GM04504 (cell line): Measurements from ENCODE around the gene IFNA16.
"Not testable (repeated sequence)": the region's sequence is repeated elsewhere in the genome, so short reads cannot be mapped to it uniquely, and the experiment has no call there.

Experiments
- DNase-seq: peaks from one replicate; pipeline ENCODE4 v3.0.0-alpha.2; 2012; ENCODE audit warnings: low read depth

Gene IFNA16

DNA sequence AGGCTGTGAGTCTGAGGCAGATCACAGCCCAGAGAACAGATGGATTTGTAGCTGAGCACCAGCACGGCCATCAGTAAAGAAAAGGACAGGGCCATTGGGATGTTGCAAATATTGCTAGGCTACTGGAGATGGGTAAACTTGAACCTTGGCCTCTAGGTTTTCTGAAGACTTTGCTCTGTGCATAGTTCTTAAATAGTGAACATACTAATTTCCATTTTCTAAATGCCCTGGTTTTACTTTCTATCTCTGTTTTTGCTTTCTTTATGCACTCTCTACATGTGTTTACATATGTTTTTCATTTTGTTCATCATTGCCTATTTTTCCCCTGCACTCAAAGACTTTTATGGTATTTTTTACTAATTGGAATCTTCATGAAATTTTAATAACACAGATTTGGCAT, at the start of gene IFNA16:
TSS of gene IFNA16 (minus strand) at position 101 of the 400 bp plus-strand sequence. CDS start at position 95, 6 bp downstream.
- not testable (repeated sequence) for DNase-seq

DNA sequence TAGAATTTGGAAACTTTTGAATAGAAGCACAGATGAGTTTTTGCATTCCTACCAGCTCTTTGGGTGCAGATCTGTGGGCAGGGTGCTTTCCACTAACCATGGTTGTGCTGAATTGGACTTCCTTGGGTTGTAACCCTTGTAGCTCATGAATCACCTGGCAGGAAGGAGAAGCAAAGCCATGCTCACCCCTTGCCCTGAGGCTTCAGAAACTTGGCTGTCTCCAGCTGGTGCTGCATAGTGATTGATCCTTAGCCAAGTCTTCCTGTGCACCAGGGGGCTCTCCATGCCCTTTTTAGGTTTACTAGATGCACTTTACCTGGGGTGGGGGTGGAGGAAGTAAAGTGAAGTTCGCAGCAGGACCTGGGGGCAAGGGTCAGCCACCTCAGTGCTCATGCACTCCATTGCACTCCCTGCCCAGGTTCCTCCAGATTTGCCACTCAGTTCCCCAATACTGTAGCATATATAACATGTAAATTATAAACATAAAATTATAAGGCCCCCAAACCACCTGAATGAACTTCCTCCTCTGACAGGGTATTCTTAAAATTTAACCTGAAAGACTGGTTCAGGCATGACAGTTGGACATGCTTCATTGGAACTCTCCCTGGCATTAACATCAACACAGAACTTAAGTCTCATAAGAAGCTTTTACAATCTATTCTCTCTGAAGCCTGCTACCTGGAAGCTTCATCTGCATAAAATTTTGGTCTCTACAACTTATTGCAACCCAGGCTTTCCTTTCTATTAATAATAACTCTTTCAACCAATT, 48.5 kb upstream of the IFNA16 start:
- DNase-seq, result no peak

DNA sequence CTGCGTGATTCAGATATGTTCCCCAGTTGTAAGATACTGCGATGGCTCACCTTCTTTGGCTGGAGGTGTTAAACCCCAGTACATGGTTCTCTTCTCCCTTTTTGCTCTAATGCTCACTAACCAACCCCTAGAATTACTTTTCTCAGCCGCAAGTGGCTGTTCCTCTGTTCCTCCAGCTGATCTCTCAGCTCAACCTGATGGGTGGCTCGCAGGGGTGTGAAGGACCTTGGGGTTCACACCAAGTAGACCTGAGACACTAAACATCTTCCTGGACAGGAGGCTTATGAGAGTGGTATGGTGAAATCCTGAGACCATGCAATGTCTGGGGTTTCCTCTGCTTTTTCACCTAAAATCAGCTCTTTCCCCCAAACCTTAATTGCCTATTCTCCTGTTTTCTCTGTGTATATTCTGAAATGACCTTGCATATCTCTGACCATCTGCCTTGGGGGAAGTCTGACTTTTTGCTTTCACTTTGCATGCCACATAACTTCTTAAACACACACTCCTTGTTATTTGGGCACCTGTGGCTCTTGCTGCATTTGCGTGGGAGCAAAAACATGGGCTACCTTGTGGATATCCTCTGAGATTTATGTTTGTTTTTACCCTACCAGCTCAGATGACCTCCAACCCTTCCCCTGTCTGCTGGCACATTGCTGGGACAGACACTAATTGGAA, 38.6 kb upstream of the IFNA16 start:
- no peak for DNase-seq

DNA sequence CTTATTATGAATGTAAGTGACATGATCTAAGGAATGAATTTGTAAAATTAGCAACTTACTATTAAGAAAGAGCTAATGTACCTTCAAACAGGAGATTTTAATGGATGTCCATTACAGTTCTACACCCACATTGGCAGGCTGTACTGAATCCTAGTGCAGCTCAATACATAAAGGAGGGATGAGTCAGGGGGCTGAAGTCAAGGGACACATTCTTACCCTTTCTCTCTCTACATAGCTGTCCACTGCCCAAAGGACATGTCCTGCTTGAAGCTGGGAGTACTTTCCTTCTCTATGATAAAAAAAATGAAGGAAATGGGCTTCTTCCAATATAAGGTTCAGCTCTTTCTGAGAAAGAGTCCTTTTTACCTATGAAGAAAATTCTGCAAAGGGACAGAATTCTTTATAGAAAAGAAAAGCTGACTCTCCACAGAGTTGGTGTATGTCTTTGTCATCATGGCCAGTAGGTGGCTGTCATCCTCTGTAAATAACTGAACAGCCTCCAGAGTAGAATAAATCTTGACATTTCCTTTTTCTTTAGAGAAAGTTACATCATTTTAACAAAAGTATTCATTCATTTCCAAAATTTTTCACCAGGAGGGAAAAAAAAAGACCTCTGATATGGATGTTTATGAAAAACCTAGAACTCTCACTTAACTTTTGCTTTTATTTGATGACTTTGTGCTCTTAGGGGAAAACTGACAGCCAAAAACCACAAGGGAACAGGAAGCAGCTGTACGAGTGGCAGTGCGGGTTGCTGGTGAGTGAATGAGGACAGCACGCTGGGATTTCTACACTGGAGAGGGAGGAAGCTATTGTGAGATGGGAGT, 35.8 kb upstream of the IFNA16 start:
- peak; percentile 6 for DNase-seq

DNA sequence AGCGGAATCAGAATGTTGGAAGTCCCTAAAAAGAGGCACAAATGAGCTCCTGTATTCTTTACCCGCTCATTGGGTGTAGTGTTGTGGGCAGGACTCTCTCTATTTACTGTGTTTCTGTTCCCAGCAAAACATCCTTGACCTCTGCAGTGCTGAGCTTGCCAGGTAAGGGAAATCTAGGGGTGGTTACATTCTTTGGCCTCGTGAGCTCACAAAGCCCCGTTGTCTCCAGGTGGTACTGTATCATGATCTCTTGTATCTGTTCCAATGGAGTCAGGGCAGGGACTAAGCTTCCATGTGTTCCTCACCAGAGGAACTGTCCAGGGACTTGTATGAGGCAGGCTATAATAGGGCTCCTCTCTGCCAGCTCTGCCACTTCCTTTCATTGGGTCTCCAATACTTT, 34.5 kb upstream of the IFNA16 start:
- DNase-seq, result no peak

DNA sequence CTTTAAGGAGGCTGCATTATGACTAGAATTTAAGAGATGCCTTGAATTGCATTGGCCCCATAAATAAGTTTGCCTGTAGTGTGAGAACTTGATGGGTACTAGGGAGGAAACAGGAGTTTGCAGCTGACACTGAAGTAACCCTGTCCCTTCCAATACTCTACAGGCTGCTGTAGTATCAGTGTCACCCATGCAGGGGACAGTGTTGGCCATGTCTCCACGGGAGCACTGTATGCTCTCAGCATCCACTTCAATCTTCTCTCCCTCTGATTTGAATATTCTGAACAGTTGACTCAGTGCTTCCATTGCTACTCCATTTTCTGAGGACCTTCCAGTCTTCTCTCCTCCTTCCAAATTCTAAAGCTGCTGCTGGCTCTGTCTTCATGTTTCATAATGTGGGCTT, 34.1 kb upstream of the IFNA16 start:
- DNase-seq, result no peak

DNA sequence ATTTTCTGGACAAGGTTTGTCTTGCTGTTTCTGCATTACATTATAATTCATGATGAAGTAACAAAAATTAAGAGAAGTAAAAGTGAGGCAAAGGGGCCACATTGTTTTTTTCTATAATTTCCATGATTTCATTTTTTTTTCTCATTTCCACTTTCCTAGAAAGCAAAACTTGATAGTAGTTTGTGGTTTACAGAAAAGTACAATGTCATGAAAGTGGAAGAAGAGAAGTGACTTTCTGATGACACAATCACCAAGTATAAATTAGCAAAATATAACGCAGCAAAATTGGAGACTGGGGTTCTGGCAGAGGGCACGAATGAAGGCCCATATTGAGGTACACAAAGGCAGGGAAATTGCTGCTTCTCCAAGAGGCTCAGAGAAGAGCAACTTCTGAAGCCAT, 27.7 kb upstream of the IFNA16 start:
- DNase-seq, result no peak

DNA sequence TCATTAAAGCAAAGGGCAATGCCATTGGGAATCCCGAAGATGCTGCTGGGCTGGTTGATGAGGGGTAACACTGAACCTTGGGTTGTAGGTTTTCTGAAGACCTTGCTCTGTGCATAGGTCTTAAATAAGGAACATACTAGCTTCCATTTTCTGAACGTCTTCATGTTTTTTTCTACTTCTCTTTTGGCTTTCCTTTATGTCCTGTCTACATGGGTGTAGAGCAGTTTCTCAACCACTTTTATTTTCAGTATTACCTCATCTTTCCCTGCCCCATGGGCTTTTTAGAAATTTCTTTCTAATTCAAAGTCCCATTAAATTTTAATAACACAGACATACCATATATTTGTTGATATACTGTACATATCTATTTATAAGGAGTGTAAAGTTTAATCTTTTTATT, 22.8 kb upstream of the IFNA16 start, which contains the start of gene IFNA14:
TSS of gene IFNA14 (minus strand) at position 95 of the 400 bp plus-strand sequence. CDS start at position 25, 70 bp downstream.
- DNase-seq, result no peak

DNA sequence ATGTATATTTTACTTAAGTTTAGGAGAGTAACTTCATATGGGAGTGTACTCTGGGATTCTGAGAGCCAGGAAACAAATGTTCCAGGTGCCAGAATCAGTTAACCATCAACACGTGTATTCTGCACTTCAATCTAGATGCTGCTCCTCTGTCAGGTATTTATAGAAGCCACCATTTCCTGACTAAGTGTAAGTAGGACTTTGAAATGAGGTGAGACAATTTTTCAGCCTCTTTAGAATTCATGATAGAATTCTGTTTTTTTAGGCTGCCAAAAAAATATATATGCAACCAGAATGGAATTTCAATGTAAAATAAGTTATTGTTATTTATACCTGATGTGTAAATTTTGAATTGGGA, 19.2 kb upstream of the IFNA16 start:
- DNase-seq, result not testable (repeated sequence)

DNA sequence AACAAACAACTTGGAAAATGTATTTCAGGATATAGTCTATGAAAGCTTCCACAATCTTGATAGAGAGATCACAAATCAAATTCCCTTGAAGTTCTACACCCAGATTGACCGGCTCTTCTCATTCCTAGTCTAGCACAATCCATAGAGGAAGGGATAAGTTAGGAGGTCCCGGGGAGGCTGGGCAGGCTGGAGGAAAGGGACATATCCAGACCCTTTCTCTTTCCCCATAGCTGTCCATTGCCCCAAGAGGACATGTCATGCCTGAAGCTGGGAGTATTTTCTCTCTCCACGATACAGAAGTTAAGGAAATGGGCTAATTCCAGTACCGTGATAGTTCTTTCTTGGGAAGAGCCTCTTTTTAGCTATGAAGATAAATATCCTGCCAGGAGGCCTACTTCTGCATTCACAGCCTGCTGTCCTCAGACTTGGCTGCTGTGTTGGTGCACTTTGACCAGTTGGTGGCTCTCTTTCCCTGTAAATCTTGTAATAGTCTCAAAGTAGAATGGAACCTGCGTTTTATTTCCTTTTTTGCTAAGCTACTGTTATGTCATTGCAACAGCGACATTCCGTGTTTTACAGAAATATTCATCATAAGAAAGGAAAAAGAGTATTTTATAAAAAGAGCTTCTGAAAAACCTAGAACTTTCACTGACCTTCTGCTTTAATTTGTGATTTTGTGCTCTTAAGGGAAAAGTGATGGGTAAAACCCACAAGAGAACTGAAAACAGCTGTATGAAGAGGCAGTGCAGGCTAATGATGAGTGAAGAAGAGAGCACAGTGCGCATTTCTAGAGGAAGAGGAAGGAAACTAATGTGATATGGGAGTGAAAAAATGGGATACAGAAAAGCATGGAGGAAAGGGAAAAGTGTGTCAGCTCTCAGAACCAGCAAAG, 18.6 kb upstream of the IFNA16 start:
- DNase-seq, result peak; percentile 16

DNA sequence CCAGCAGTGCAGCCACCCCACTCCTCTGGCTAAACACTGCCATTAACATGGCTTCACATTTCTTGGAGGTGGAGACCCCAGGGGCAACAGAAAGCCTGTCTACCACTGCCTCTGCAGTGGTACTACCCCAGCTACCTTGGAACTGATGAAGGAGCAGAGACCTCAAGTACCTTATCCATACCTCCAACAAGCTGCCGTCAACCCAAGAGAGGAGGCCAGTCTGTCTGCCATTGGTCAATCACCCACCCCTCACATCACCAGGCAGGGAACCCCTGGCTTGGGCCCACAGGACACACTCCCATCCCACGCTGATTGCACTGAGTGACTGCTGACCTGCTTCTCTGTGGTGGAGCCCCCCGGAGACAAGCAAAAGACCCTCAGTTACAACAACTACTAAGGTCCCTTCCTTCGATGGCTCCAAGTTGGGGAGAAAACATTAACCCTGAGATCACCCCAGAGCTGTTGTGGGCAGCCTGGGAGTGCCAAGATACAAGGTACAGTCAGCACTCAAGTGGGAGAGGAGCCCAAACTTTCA, 17.1 kb upstream of the IFNA16 start:
- DNase-seq, result no peak

DNA sequence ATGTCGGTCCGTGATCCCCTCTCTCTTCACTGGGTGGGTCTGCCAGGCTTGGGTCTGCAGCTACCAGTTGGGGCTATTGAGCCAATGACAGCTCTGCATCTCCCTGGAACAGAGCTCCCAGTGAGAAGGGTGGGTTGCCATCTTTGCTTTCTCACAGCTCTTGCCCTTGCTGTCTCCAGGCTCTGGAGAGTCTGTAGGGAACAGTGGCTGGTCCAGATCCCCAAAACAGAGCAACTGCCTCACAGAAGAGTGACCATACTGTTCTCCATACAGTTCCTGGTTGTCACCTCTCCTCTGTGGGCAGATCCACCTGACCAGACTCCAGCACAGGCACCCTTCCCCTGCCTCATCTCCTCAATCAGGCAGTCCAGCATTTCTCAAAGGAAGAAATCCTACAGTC, 16.1 kb upstream of the IFNA16 start:
- DNase-seq, result no peak

DNA sequence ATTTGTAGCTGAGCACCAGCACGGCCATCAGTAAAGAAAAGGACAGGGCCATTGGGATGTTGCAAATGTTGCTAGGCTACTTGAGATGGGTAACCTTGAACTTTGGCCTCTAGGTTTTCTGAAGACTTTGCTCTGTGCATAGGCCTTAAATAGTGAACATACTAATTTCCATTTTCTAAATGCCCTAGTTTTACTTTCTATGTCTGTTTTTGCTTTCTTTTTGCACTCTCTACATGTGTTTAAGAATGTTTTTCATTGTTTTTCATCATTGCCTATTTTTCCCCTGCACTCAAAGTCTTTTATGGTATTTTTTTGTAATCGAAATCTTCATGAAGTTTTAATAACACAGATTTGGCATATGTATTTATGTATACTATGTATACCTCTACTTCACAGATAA, 11.0 kb upstream of the IFNA16 start, which contains the start of gene IFNA17:
TSS of gene IFNA17 (minus strand) at position 101 of the 400 bp plus-strand sequence. CDS start at position 52, 49 bp downstream.
- no peak for DNase-seq

DNA sequence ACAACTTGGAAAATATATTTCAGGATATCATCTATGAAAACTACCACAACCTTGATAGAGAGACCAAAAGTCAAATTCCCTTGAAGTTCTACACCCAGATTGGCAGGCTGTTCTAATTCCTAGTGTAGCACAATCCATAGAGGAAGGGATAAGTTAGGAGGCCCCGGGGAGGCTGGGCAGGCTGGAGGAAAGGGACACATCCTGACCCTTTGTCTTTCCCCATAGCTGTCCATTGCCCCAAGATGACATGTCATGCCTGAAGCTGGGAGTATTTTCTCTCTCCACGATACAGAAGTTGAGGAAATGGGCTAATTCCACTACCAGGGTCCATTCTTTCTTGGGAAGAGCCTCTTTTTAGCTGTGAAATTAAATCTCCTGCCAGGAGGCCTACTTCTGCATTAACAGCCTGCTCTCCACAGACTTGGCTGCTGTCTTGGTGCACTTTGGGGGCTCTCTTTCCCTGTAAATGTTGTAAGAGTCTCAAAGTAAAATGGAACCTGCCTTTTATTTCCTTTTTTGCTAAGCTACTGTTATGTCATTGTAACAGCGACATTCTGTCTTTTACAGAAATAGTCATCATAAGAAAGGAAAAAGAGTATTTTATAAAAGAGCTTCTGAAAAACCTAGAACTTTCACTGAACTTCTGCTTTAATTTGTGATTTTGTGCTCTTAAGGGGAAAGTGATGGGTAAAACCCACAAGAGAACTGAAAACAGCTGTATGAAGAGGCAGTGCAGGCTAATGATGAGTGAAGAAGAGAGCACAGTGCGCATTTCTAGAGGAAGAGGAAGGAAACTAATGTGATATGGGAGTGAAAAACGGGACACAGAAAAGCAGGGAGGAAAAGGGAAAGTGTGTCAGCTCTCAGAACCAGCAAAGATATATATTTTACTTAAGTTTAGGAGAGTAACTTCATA, 3.4 kb downstream of the IFNA16 start:
- not testable (repeated sequence) for DNase-seq

DNA sequence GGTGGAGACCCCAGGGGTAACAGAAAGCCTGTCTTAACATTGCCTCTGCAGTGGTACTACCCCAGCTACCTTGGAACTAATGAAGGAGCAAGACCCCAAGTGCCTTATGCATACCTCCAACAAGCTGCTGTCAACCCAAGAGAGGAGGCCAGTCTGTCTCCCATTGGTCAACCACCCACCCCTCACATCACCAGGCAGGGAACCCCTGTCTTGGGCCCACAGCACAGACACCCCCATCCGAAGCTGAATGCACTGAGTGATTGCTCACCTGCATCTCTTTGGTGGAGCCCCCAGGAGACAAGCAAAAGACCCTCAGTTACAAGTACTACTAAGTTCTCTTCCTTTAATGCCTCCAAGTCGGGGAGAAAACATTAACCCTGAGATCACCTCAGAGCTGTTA, 5.0 kb downstream of the IFNA16 start:
- not testable (repeated sequence) for DNase-seq

DNA sequence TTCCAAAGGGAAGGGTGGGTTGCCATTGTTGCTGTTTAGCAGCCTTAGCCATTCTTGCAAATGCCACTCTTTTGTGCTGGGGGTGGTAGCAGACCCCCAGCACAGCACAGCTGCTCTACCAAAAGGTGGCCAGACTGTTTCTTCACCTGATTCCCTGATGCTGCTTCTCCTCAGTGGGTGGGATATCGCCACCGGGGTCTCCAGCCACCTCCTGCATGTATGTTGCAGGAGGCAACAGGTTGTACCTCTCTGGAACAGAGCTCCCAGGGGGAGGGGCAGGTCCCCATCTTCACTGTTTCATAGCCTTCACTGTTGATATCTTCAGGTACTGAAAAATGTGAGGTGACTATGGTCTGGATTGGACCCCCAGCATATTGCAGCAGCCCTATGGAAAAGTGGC, 6.3 kb downstream of the IFNA16 start:
- not testable (repeated sequence) for DNase-seq

DNA sequence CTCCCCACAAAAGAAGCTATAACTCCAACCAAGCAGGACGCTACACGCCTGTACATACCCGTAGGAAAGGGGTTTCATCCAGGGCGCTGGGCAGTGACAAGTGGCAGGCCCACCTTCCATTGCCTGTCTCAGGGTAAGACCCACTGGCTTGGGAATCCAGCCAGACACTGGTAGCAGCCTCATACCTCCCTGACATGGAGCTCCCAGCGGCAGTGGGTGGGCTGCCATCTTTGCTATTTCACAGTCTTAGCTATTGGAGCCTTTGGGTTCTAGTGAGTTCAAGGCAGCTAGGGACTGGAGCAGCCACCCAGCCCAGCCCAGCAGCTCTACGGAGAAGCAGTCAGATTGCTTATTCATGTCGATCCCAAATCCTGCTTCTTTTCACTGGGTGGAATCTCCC, 6.8 kb downstream of the IFNA16 start:
- no peak for DNase-seq

DNA sequence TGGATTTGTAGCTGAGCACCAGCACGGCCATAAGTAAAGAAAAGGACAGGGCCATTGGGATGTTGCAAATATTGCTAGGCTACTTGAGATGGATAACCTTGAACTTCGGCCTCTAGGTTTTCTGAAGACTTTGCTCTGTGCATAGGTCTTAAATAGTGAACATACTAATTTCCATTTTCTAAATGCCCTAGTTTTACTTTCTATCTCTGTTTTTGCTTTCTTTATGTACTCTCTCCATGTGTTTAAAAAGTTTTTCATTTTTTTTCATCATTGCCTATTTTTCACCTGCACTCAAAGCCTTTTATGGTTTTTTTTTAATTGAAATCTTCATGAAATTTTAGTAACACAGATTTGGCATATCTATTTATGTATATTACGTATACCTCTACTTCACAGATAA, 10.1 kb downstream of the IFNA16 start, which contains the start of gene IFNA10:
TSS of gene IFNA10 (minus strand) at position 101 of the 400 bp plus-strand sequence. CDS start at position 55, 46 bp downstream.
- not testable (repeated sequence) for DNase-seq

DNA sequence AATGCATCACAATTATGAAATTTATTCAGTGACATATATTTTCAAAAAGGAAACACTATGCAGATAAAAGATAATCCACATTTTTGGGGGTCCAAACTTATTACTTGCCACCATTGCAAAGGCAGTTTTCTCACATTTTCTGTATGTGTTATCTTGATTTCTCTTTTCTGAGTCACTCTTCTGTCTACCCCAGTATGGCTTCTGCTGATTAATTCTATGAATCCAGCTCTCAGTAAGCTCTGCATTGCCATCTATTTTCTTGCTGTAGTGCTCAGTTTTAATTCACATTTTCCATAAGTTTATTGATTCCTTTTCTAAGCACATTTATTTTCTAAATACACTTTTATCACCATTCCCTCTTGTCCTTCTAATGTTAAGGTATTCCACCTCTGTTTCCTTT, 11.9 kb downstream of the IFNA16 start:
- no peak for DNase-seq

DNA sequence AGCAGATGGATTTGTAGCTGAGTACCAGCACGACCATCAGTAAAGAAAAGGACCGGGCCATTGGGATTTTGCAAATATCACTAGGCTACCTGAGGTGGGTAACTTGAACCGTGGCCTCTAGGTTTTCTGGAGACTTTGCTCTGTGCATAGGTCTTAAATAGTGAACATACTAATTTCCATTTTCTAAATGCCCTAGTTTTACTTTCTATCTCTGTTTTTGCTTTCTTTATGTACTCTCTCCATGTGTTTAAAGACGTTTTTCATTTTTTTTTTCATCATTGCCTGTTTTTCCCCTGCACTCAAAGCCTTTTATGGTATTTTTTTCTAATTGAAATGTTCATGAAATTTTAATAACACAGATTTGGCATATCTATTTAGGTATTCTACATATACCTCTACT, 15.0 kb downstream of the IFNA16 start, which contains the start of gene IFNA7:
TSS of gene IFNA7 (minus strand) at position 101 of the 400 bp plus-strand sequence. CDS start at position 61, 40 bp downstream.
- not testable (repeated sequence) for DNase-seq
